HL-60 (cell line): ENCODE measurements around the gene PLEKHA3.

Experiments
- DNase-seq, 2 experiments: peaks; one replicate each; pipeline ENCODE4 v3.0.0-alpha.2; 2010 to 2020; ENCODE audit warnings: low read depth in 1 of 2, low spot score in 1 of 2
- H3K27ac ChIP-seq: fragments of 250-450 bp; sonication (Bioruptor Pico); replicated peaks from 2 replicates; pipeline ENCODE4 v1.5.1; 2020; ENCODE audit warnings: mild to moderate bottlenecking, moderate library complexity
- H3K27me3 ChIP-seq: fragments of 250-450 bp; sonication (Bioruptor Pico); 2 replicates; pipeline ENCODE4 v1.5.1; 2021; ENCODE audit warnings: mild to moderate bottlenecking, moderate library complexity; ENCODE audit not compliant: insufficient read depth, poor library complexity, severe bottlenecking
- H3K4me3 ChIP-seq: replicated peaks from 2 replicates; pipeline ENCODE4 v1.5.1; 2011; ENCODE audit warnings: mild to moderate bottlenecking, control low read depth, low read length; ENCODE audit not compliant: insufficient read depth
- GABPA ChIP-seq: IDR thresholded peaks from 2 replicates; pipeline ENCODE4 v1.6.1; 2012; ENCODE audit warnings: low read depth
- POLR2AphosphoS5 ChIP-seq: IDR thresholded peaks from 2 replicates; pipeline ENCODE4 v1.6.1; 2012; ENCODE audit warnings: low read depth
- SPI1 ChIP-seq: IDR thresholded peaks from 2 replicates; pipeline ENCODE4 v1.6.1; 2012; ENCODE audit warnings: low read depth, mild to moderate bottlenecking, borderline replicate concordance
- TF ChIP-seq, protein P1 (sequence below): IDR thresholded peaks from 2 replicates; pipeline ENCODE4 v1.6.1; 2012; ENCODE audit warnings: low read depth; ENCODE audit not compliant: insufficient replicate concordance
- TF ChIP-seq, protein P2 (sequence below): IDR thresholded peaks from one replicate; pipeline ENCODE4 v1.5.1; 2011; ENCODE audit warnings: low read length, control low read depth, inconsistent platforms; ENCODE audit not compliant: insufficient read depth

PLEKHA3 gene

DNA sequence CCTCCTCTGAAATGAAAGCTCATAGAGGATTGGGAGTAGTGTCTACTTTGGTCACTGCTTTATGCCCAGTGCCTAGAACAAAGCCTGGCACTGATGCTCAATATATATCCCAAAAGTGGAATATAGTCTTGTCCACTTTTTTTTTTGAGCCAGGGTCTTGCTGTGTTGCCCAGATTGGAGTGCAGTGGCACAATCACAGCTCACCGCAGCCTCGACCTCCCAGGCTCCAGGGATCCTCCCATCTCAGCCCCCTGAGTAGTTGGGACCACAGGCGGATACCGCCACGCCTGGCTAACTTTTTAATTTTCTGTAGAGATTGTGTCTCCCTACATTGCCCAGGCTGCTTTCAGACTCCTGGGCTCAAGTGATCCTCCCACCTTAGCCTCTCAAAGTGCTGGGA, 5.7 kb upstream of the PLEKHA3 start:
- Histone ChIP-seq H3K27ac (no peak overlapping the region), H3K4me3 (no peak overlapping the region), H3K27me3 (no peaks in the 10 kb centered on the region)
- TF ChIP-seq, protein P1, sequence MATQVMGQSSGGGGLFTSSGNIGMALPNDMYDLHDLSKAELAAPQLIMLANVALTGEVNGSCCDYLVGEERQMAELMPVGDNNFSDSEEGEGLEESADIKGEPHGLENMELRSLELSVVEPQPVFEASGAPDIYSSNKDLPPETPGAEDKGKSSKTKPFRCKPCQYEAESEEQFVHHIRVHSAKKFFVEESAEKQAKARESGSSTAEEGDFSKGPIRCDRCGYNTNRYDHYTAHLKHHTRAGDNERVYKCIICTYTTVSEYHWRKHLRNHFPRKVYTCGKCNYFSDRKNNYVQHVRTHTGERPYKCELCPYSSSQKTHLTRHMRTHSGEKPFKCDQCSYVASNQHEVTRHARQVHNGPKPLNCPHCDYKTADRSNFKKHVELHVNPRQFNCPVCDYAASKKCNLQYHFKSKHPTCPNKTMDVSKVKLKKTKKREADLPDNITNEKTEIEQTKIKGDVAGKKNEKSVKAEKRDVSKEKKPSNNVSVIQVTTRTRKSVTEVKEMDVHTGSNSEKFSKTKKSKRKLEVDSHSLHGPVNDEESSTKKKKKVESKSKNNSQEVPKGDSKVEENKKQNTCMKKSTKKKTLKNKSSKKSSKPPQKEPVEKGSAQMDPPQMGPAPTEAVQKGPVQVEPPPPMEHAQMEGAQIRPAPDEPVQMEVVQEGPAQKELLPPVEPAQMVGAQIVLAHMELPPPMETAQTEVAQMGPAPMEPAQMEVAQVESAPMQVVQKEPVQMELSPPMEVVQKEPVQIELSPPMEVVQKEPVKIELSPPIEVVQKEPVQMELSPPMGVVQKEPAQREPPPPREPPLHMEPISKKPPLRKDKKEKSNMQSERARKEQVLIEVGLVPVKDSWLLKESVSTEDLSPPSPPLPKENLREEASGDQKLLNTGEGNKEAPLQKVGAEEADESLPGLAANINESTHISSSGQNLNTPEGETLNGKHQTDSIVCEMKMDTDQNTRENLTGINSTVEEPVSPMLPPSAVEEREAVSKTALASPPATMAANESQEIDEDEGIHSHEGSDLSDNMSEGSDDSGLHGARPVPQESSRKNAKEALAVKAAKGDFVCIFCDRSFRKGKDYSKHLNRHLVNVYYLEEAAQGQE: no peak
- TF ChIP-seq, protein P2, sequence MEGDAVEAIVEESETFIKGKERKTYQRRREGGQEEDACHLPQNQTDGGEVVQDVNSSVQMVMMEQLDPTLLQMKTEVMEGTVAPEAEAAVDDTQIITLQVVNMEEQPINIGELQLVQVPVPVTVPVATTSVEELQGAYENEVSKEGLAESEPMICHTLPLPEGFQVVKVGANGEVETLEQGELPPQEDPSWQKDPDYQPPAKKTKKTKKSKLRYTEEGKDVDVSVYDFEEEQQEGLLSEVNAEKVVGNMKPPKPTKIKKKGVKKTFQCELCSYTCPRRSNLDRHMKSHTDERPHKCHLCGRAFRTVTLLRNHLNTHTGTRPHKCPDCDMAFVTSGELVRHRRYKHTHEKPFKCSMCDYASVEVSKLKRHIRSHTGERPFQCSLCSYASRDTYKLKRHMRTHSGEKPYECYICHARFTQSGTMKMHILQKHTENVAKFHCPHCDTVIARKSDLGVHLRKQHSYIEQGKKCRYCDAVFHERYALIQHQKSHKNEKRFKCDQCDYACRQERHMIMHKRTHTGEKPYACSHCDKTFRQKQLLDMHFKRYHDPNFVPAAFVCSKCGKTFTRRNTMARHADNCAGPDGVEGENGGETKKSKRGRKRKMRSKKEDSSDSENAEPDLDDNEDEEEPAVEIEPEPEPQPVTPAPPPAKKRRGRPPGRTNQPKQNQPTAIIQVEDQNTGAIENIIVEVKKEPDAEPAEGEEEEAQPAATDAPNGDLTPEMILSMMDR: no peak
- no peak for TF ChIP-seq POLR2AphosphoS5
- no peak for TF ChIP-seq SPI1
- no peak for TF ChIP-seq GABPA
- DNase-seq: no peak

DNA sequence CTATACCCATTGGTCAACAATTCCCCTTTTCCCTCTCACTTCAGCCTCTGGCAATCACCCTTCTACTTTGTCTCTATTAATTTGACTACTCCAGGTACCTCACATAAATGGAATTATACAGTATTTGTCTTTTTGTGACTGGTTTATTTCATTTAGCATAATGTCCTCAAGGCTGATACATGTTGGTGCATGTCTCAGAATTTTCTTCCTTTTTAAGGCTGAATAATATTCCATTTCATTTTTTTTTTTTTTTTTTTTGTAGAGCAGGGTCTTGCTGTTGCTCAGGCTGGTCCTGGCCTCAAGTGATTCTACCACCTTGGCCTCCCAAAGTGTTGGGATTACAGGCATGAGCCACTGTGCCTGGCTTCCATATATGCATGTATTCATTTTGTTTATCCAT, 3.8 kb upstream of the PLEKHA3 start:
- Histone ChIP-seq H3K4me3 (no peak overlapping the region), H3K27me3 (no peaks in the 10 kb centered on the region), H3K27ac (no peak overlapping the region)
- DNase-seq: no peak
- TF ChIP-seq, protein P2: no peak
- TF ChIP-seq POLR2AphosphoS5: no peak
- TF ChIP-seq, protein P1: no peak
- TF ChIP-seq GABPA: no peak
- TF ChIP-seq SPI1: no peak

GRCh38 chr2:178477443-178478129, 2.7 kb upstream of the PLEKHA3 start:
- Histone ChIP-seq H3K4me3 (peak overlapping the region; percentile 85), H3K27me3 (no peaks in the 10 kb centered on the region), H3K27ac (peak overlapping the region; percentile 80)
- TF ChIP-seq, protein P1: no peak
- no peak for TF ChIP-seq SPI1
- TF ChIP-seq GABPA: no peak
- TF ChIP-seq, protein P2: no peak
- TF ChIP-seq POLR2AphosphoS5: no peak
- DNase-seq: no peak
